ENCODE results near the gene LYPLAL1. TPM values are rescaled to one million over a fixed set of nuclear protein-coding genes. Genes with fewer than 3 reads are reported as not detected.

LYPLAL1 gene
- polyA plus RNA-seq, 1 donor (not counting 4 experiments of a cell fraction or from before 2014, with no cell fraction given), result 41.1 TPM

DNA sequence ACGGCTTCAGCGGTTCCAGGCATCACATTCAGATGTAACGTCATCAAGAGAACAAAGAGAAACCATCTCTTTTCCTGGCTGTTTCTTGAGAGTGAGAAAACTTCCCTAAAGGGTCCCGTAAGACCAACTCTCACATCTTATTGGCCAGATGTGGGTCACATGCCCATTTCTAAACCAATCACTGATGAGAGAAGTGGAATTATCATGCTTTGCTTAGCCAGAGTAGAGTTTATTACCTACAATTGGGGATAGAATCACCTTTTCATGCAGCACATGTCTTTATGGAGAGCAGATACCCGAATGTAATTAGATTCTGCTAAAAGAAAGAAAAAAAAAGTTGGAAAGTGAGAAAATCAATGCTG, 54.4 kb downstream of the LYPLAL1 start:
- Histone ChIP-seq H3K4me2 (ENCODE audit: control insufficient read depth, extremely low read depth, insufficient read depth, low read depth, low read length) (no peak overlapping the region), H4K20me1 (ENCODE audit: control insufficient read depth, extremely low read depth, insufficient read depth, low read length) (no peaks in the 10 kb centered on the region), H3K27ac (ENCODE audit: control insufficient read depth, insufficient read depth, low read length) (no peak overlapping the region), H3K4me1 (ENCODE audit: control insufficient read depth, extremely low read depth, insufficient read depth, low read length) (no peaks in the 10 kb centered on the region), H2AFZ (ENCODE audit: control insufficient read depth, low read length) (no peak overlapping the region), H3K9ac (ENCODE audit: control insufficient read depth, extremely low read depth, insufficient read depth, low read length) (no peak overlapping the region), H3K36me3 (ENCODE audit: control insufficient read depth in 2 of 2, extremely low read depth in 1 of 2, insufficient read depth in 2 of 2, low read length in 2 of 2) (peaks cover 0 to 2% of the 10 kb centered on the region in 2 experiments), H3K4me3 (ENCODE audit: control insufficient read depth in 2 of 3, extremely low read depth in 1 of 3, insufficient read depth in 2 of 3, low read depth in 1 of 3, low read length in 3 of 3) (no peak overlapping the region), H3K9me1 (ENCODE audit: control insufficient read depth, extremely low read depth, insufficient read depth, low read length) (no peaks in the 10 kb centered on the region), H3K9me3 (ENCODE audit: control insufficient read depth, low read depth, low read length) (no peaks in the 10 kb centered on the region), H3K27me3 (ENCODE audit: control insufficient read depth, extremely low read depth, insufficient read depth, low read length) (no peaks in the 10 kb centered on the region), H3K79me2 (ENCODE audit: control insufficient read depth, insufficient read depth, low read length) (no peaks in the 10 kb centered on the region)
- dilution Hi-C loops (cut with MboI; ENCODE audit: extremely low pct_ligation_motif_present, low sequenced_read_pairs), result no loop called here
- TF ChIP-seq EZH2 (IDR thresholded peaks at IDR 0.05; ENCODE audit: low read length), result no peak
- TF ChIP-seq, protein P1, sequence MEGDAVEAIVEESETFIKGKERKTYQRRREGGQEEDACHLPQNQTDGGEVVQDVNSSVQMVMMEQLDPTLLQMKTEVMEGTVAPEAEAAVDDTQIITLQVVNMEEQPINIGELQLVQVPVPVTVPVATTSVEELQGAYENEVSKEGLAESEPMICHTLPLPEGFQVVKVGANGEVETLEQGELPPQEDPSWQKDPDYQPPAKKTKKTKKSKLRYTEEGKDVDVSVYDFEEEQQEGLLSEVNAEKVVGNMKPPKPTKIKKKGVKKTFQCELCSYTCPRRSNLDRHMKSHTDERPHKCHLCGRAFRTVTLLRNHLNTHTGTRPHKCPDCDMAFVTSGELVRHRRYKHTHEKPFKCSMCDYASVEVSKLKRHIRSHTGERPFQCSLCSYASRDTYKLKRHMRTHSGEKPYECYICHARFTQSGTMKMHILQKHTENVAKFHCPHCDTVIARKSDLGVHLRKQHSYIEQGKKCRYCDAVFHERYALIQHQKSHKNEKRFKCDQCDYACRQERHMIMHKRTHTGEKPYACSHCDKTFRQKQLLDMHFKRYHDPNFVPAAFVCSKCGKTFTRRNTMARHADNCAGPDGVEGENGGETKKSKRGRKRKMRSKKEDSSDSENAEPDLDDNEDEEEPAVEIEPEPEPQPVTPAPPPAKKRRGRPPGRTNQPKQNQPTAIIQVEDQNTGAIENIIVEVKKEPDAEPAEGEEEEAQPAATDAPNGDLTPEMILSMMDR (optimal IDR thresholded peaks at IDR 0.05 in 1 of 3, IDR thresholded peaks at IDR 0.05 in 1 of 3, conservative IDR thresholded peaks at IDR 0.05 in 1 of 3; ENCODE audit: extremely low read depth in 1 of 3, insufficient read depth in 2 of 3, low read length in 3 of 3), result no peak
- no peak for DNase-seq (ENCODE audit: low read depth, low spot score)
- FAIRE-seq, result no peak

DNA sequence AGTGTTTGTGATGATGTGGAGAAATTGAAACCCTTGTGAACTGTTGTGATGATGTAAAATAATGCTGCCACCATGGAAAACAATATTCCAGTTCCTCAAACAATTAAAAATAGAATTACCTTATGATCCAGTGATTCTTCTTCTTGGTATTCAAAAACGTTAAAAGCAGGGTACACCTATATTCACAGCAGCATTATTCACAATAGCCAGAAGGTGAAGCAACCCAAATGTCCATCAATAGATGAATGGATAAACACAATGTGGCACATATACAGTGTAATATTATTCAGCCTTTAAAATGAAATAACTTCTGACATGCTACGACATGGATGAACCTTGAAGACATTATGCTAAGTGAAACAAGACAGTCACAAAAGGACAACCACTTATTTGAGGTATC, 59.2 kb downstream of the LYPLAL1 start:
- H3K27ac ChIP-seq (ENCODE audit: control insufficient read depth, insufficient read depth, low read length), result no peak overlapping the region
- no peaks in the 10 kb centered on the region for H3K79me2 ChIP-seq (ENCODE audit: control insufficient read depth, insufficient read depth, low read length)
- H4K20me1 ChIP-seq (ENCODE audit: control insufficient read depth, extremely low read depth, insufficient read depth, low read length), result no peaks in the 10 kb centered on the region
- H3K27me3 ChIP-seq (ENCODE audit: control insufficient read depth, extremely low read depth, insufficient read depth, low read length), result no peaks in the 10 kb centered on the region
- TF ChIP-seq, protein P1 (optimal IDR thresholded peaks at IDR 0.05 in 1 of 3, IDR thresholded peaks at IDR 0.05 in 1 of 3, conservative IDR thresholded peaks at IDR 0.05 in 1 of 3; ENCODE audit: extremely low read depth in 1 of 3, insufficient read depth in 2 of 3, low read length in 3 of 3), result no peak
- TF ChIP-seq EZH2 (IDR thresholded peaks at IDR 0.05; ENCODE audit: low read length), result no peak
- no peak overlapping the region for H3K9ac ChIP-seq (ENCODE audit: control insufficient read depth, extremely low read depth, insufficient read depth, low read length)
- no peak for FAIRE-seq
- no peaks in the 10 kb centered on the region for H3K9me1 ChIP-seq (ENCODE audit: control insufficient read depth, extremely low read depth, insufficient read depth, low read length)
- no peaks in the 10 kb centered on the region for H3K36me3 ChIP-seq (ENCODE audit: control insufficient read depth in 2 of 2, extremely low read depth in 1 of 2, insufficient read depth in 2 of 2, low read length in 2 of 2)
- H3K9me3 ChIP-seq (ENCODE audit: control insufficient read depth, low read depth, low read length), result no peaks in the 10 kb centered on the region
- no peaks in the 10 kb centered on the region for H3K4me1 ChIP-seq (ENCODE audit: control insufficient read depth, extremely low read depth, insufficient read depth, low read length)
- DNase-seq (ENCODE audit: low read depth, low spot score), result no peak
- H2AFZ ChIP-seq (ENCODE audit: control insufficient read depth, low read length), result no peak overlapping the region
- H3K4me2 ChIP-seq (ENCODE audit: control insufficient read depth, extremely low read depth, insufficient read depth, low read depth, low read length), result no peak overlapping the region
- no peak overlapping the region for H3K4me3 ChIP-seq (ENCODE audit: control insufficient read depth in 2 of 3, extremely low read depth in 1 of 3, insufficient read depth in 2 of 3, low read depth in 1 of 3, low read length in 3 of 3)
- dilution Hi-C loops (cut with MboI; ENCODE audit: extremely low pct_ligation_motif_present, low sequenced_read_pairs), result no loop called here
